SH-SY5Y (cell line): ENCODE measurements around the gene ZDHHC8.

Experiments
- GATA2 ChIP-seq: IDR thresholded peaks from 2 replicates; pipeline ENCODE4 v1.6.1; 2011; ENCODE audit warnings: mild to moderate bottlenecking, low read depth, low read length
- GATA3 ChIP-seq: IDR thresholded peaks from 2 replicates; pipeline ENCODE4 v1.6.1; 2011; ENCODE audit warnings: low read depth, mild to moderate bottlenecking, low read length, moderate library complexity

DNA sequence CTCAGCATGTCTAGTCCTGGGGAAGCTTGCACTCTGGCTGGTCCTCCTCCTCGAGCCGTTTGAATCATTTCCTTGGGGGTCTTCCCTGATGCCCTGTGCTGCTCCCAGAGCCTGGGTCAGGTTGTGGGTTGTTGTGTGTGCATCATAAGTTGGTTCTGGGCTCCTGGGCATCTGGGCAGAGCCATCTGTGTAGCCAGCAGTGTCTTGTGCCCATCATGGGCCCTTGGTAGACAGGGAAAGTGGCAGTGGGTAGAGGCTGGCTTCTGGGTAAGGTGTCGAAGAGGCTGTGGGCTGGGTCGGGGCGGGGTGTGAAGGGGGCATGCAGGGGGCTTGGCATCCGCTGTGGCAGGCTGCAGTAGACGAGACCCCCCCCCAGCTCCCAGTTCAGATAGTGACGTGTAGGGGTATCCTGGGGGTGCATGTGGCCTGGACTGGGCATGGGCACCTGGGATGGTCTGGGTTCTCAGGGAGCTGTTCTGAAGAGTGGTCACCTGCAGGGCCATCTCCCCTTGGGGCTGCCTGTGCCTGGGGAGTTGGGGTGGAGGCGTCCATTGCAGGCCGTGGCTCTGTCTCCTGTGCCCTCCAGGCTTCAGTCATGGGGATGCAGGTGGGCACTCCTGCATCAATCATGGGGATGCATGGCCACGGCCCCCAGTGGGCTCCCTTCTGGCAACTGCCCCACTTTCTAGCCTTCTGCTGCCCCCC, 7.4 kb upstream of the ZDHHC8 start:
- TF ChIP-seq GATA3, result no peak
- TF ChIP-seq GATA2, result no peak
